Measurements from ENCODE around the gene PGAP2.
"Not testable (repeated sequence)": the region's sequence is repeated elsewhere in the genome, so short reads cannot be mapped to it uniquely, and the experiment has no call there.

The PGAP2 gene

GRCh38 chr11:3803726-3804495, 4.4 kb upstream of the PGAP2 start:
- DNase-seq (ENCODE audit: low read depth): no peak

GRCh38 chr11:3808861-3809623, 682 bp downstream of the PGAP2 start:
- peak; percentile 27 for DNase-seq (ENCODE audit: low read depth)

GRCh38 chr11:3809624-3809928, 1.2 kb downstream of the PGAP2 start:
- no peak for DNase-seq (ENCODE audit: low read depth)

- DNase-seq (ENCODE audit: low read depth): no peak
Measured at GRCh38 chr11:3810446-3810845, 2.1 kb downstream of the PGAP2 start.

- no peak for DNase-seq (ENCODE audit: low read depth)
Measured at GRCh38 chr11:3810951-3811350, 2.6 kb downstream of the PGAP2 start.

- DNase-seq (ENCODE audit: low read depth): not testable (repeated sequence)
Measured at GRCh38 chr11:3814832-3815231, 6.5 kb downstream of the PGAP2 start.

GRCh38 chr11:3815845-3816244, 7.5 kb downstream of the PGAP2 start:
- DNase-seq (ENCODE audit: low read depth): no peak

- DNase-seq (ENCODE audit: low read depth): no peak
Measured at GRCh38 chr11:3816673-3817072, 8.3 kb downstream of the PGAP2 start.

GRCh38 chr11:3817181-3817800, 8.9 kb downstream of the PGAP2 start:
- no peak for DNase-seq (ENCODE audit: low read depth)

GRCh38 chr11:3820971-3821370, 12.6 kb downstream of the PGAP2 start:
- no peak for DNase-seq (ENCODE audit: low read depth)

- DNase-seq (ENCODE audit: low read depth): no peak
Measured at GRCh38 chr11:3822312-3822711, 14.0 kb downstream of the PGAP2 start.

GRCh38 chr11:3823303-3823702, 14.9 kb downstream of the PGAP2 start:
- no peak for DNase-seq (ENCODE audit: low read depth)

- DNase-seq (ENCODE audit: low read depth): no peak
Measured at GRCh38 chr11:3823762-3824506, 15.6 kb downstream of the PGAP2 start.

- peak; percentile 73 for DNase-seq (ENCODE audit: low read depth)
Measured at GRCh38 chr11:3824714-3825472, 16.5 kb downstream of the PGAP2 start.

- DNase-seq (ENCODE audit: low read depth): no peak
Measured at GRCh38 chr11:3825473-3826154, 17.3 kb downstream of the PGAP2 start.

GRCh38 chr11:3826721-3827120, 18.4 kb downstream of the PGAP2 start:
- no peak for DNase-seq (ENCODE audit: low read depth)

GRCh38 chr11:3827434-3828186, 19.2 kb downstream of the PGAP2 start:
- no peak for DNase-seq (ENCODE audit: low read depth)

GRCh38 chr11:3830088-3830487, 21.7 kb downstream of the PGAP2 start:
- no peak for DNase-seq (ENCODE audit: low read depth)

GRCh38 chr11:3830730-3831129, 22.4 kb downstream of the PGAP2 start:
- no peak for DNase-seq (ENCODE audit: low read depth)

All from activated T-cell treated with anti-CD3 and anti-CD28 coated beads for 48 hours (primary cell).